PC-3 (cell line): ENCODE results near the gene SDK2. TPM values are rescaled to one million over a fixed set of nuclear protein-coding genes. Genes with fewer than 3 reads are reported as not detected.

Source experiments
- ATAC-seq: fragments of 200-7000 bp; cut with Tn5 transposase; 2 replicates; pipeline ENCODE4 v1.9.1; 2020; ENCODE audit warnings: mild to moderate bottlenecking, moderate library complexity
- BruUV-seq: library from RNA; stranded (reverse); fragments of 400-500 nt; replicated peaks from 2 replicates; lab custom pipeline; 2021; lab: Mats Ljungman, UMichigan
- CTCF ChIA-PET: fragments of 300-600 bp; sonication (Branson Sonifier 250); formaldehyde crosslinking; loops from one replicate; lab custom pipeline; 2022; ENCODE audit warnings: antibody characterized with exemption; lab: Charles Lee
- POLR2A ChIA-PET: fragments of 300-600 bp; sonication (Branson Sonifier 250); formaldehyde crosslinking; loops from one replicate; lab custom pipeline; 2022; ENCODE audit warnings: antibody characterized with exemption; ENCODE audit not compliant: unreplicated experiment; lab: Charles Lee
- DNase-seq: peaks from one replicate; pipeline ENCODE4 v3.0.0-alpha.2; 2015
- H2AFZ ChIP-seq: fragments of 300-600 bp; sonication (generic); 2 replicates; pipeline ENCODE4 v1.6.0; 2016; ENCODE audit warnings: antibody characterized with exemption, low read length
- H3F3A ChIP-seq: fragments of 300-600 bp; sonication (generic); one replicate; pipeline ENCODE4 v1.6.0; 2017; ENCODE audit warnings: antibody characterized with exemption, low read length, control low read depth, mild to moderate bottlenecking; ENCODE audit not compliant: unreplicated experiment
- H3K27ac ChIP-seq: fragments of 300-600 bp; sonication (generic); 2 replicates; pipeline ENCODE4 v1.5.1; 2016; ENCODE audit warnings: mild to moderate bottlenecking, low read length
- H3K27me3 ChIP-seq: fragments of 300-600 bp; sonication (generic); 2 replicates; pipeline ENCODE4 v1.6.1; 2016; ENCODE audit warnings: low read length, mixed read lengths
- H3K36me3 ChIP-seq: fragments of 300-600 bp; sonication (generic); 2 replicates; pipeline ENCODE4 v1.6.1; 2016; ENCODE audit warnings: low read depth, mixed run types, low read length, mixed read lengths
- H3K4me1 ChIP-seq: fragments of 300-600 bp; sonication (generic); 2 replicates; pipeline ENCODE4 v1.5.1; 2016; ENCODE audit warnings: low read length; ENCODE audit not compliant: insufficient read depth
- H3K4me2 ChIP-seq: fragments of 300-600 bp; sonication (generic); 2 replicates; pipeline ENCODE4 v1.6.0; 2016; ENCODE audit warnings: low read length
- H3K4me3 ChIP-seq: fragments of 300-600 bp; sonication (generic); 2 replicates; pipeline ENCODE4 v1.5.1; 2016; ENCODE audit warnings: mild to moderate bottlenecking, low read length, mixed read lengths
- H3K79me2 ChIP-seq: fragments of 300-600 bp; sonication (generic); 2 replicates; pipeline ENCODE4 v1.6.1; 2017; ENCODE audit warnings: low read length, mixed read lengths
- H3K9ac ChIP-seq: fragments of 300-600 bp; sonication (generic); 2 replicates; pipeline ENCODE4 v1.6.0; 2016; ENCODE audit warnings: mild to moderate bottlenecking, low read length
- H3K9me2 ChIP-seq: fragments of 300-600 bp; sonication (generic); replicated peaks from 2 replicates; pipeline ENCODE4 v1.6.1; 2016; ENCODE audit warnings: mixed run types, low read length, mixed read lengths
- H3K9me3 ChIP-seq: fragments of 300-600 bp; sonication (generic); 2 replicates; pipeline ENCODE4 v1.6.1; 2016; ENCODE audit warnings: low read length, mixed read lengths
- H4K20me1 ChIP-seq: fragments of 300-600 bp; sonication (generic); 2 replicates; pipeline ENCODE4 v1.6.1; 2016; ENCODE audit warnings: low read length, mixed read lengths
- CTCF ChIP-seq: fragments of 300-600 bp; sonication (generic); conservative IDR thresholded peaks from 2 replicates; pipeline ENCODE4 v1.5.1; 2017; ENCODE audit warnings: antibody characterized with exemption, low read depth, mild to moderate bottlenecking, low read length
- EZH2 ChIP-seq: fragments of 300-600 bp; sonication (generic); IDR thresholded peaks from one replicate; pipeline ENCODE4 v1.6.1; 2017; ENCODE audit warnings: antibody characterized with exemption, mild to moderate bottlenecking, low read length; ENCODE audit not compliant: unreplicated experiment
- EZH2phosphoT487 ChIP-seq: fragments of 300-600 bp; sonication (generic); IDR thresholded peaks from 2 replicates; pipeline ENCODE4 v1.6.1; 2018; ENCODE audit warnings: mild to moderate bottlenecking, antibody characterized with exemption, low read length, borderline replicate concordance
- intact Hi-C: fragments of 100-400 bp; cut with micrococcal nuclease; formaldehyde crosslinking; loops from 2 replicates; pipeline ENCODE4 v1.9.0; 2023
- total RNA-seq: library from RNA; depleted of rRNA; stranded (reverse); fragments of >200 nt; gene quantifications from 2 replicates; pipeline ENCODE4 v1.2.3, GENCODE V29; 2014

The SDK2 gene
- total RNA-seq, 1 experiment from 2014 or later = 0.07 TPM

- Histone ChIP-seq H3K27me3 (no peaks in the 10 kb centered on the region), H3K9ac (no peak overlapping the region), H3K36me3 (0 out of 2 replicates have a peak, but pooled peaks cover 7% of the 10 kb centered on the region), H3K9me2 (no peaks in the 10 kb centered on the region), H3K4me1 (peaks cover 41% of the 10 kb centered on the region), H4K20me1 (no peaks in the 10 kb centered on the region; the same call in 1 of the 2 replicates), H2AFZ (no peak overlapping the region), H3K9me3 (no peaks in the 10 kb centered on the region), H3K79me2 (peaks cover 97% of the 10 kb centered on the region), H3F3A (no peaks in the 10 kb centered on the region), H3K4me3 (no peak overlapping the region), H3K27ac (no peak overlapping the region), H3K4me2 (no peak overlapping the region)
- ChIA-PET POLR2A (no interaction called here), CTCF (interaction anchor here (0.7 kb wide), 1 partner anchor 715 kb away, joined by 4 read pairs; no protein-coding TSS in a partner anchor)
- intact Hi-C loops = loop anchor here (10.0 kb wide), 1 partner anchor 903 kb away; the partner anchor contains the start of gene RPL38
- TF ChIP-seq EZH2 (no peak), CTCF (no peak), EZH2phosphoT487 (no peak)
- ATAC-seq (no peak), DNase-seq (no peak)
- BruUV-seq = no TSS peak
These were observed 342.1 kb downstream of the SDK2 start for GRCh38 chr17:73302189-73302588.

- ATAC-seq (no peak), DNase-seq (no peak)
- no peaks in the 10 kb centered on the region for H3K9me3 ChIP-seq
- CTCF ChIA-PET = no interaction called here
- no peak overlapping the region for H3K27ac ChIP-seq
- no peaks in the 10 kb centered on the region for H3K36me3 ChIP-seq
- no peaks in the 10 kb centered on the region for H3K27me3 ChIP-seq
- no peak overlapping the region for H3K4me3 ChIP-seq
- H3K9me2 ChIP-seq = no peaks in the 10 kb centered on the region
- peaks cover 33% of the 10 kb centered on the region for H3K4me1 ChIP-seq
- POLR2A ChIA-PET = no interaction called here
- H3K79me2 ChIP-seq = peaks cover 96% of the 10 kb centered on the region
- TF ChIP-seq EZH2phosphoT487 (no peak), EZH2 (no peak), CTCF (no peak)
- no peak overlapping the region for H2AFZ ChIP-seq
- H3K4me2 ChIP-seq = no peak overlapping the region
- intact Hi-C loops = loop anchor here (10.0 kb wide), 1 partner anchor 903 kb away; the partner anchor contains the start of gene RPL38
- no TSS peak for BruUV-seq
- no peaks in the 10 kb centered on the region for H3F3A ChIP-seq
- H3K9ac ChIP-seq = no peak overlapping the region
- H4K20me1 ChIP-seq = no peaks in the 10 kb centered on the region
These were observed 342.9 kb downstream of the SDK2 start for GRCh38 chr17:73301369-73301768.

- POLR2A ChIA-PET = no interaction called here
These were observed 343.9 kb downstream of the SDK2 start for GRCh38 chr17:73300392-73300791.

More at GRCh38 chr17:73300392-73300791, 343.9 kb downstream of the SDK2 start:
- Histone ChIP-seq H3K9me3 (no peaks in the 10 kb centered on the region), H3K4me3 (no peak overlapping the region), H3K79me2 (peaks cover 96% of the 10 kb centered on the region), H3K27ac (no peak overlapping the region), H3F3A (no peaks in the 10 kb centered on the region), H3K36me3 (no peaks in the 10 kb centered on the region), H3K27me3 (no peaks in the 10 kb centered on the region), H3K9me2 (no peaks in the 10 kb centered on the region), H4K20me1 (no peaks in the 10 kb centered on the region), H2AFZ (no peak overlapping the region), H3K9ac (no peak overlapping the region), H3K4me1 (peaks cover 23% of the 10 kb centered on the region), H3K4me2 (no peak overlapping the region)
- TF ChIP-seq EZH2 = no peak
- TF ChIP-seq EZH2phosphoT487 = no peak
- TF ChIP-seq CTCF = no peak
- CTCF ChIA-PET = no interaction called here
- ATAC-seq = no peak
- intact Hi-C loops = loop anchor here (10.0 kb wide), 1 partner anchor 904 kb away; the partner anchor contains the start of gene RPL38
- BruUV-seq = no TSS peak
- no peak for DNase-seq
